K562 (cell line): Measurements from ENCODE around the gene CEP70.

ENCODE experiments used
- RFX5 ChIP-seq: IDR thresholded peaks from 2 replicates; pipeline ENCODE4 v1.6.1; 2011; ENCODE audit warnings: low read depth, mild to moderate bottlenecking, improper control_type of control experiment, low read length
- SMARCB1 ChIP-seq: IDR thresholded peaks from 2 replicates; pipeline ENCODE4 v1.6.1; 2011; ENCODE audit warnings: improper control_type of control experiment, low read depth; ENCODE audit not compliant: insufficient read length
- SP1 ChIP-seq: sonication (generic); formaldehyde crosslinking; IDR thresholded peaks from 2 replicates; pipeline ENCODE4 v1.8.1; 2022; ENCODE audit warnings: mild to moderate bottlenecking, missing genetic modification reagents
- ZNF347 ChIP-seq: fragments of 450-650 bp; formaldehyde crosslinking; IDR thresholded peaks from 2 replicates; pipeline ENCODE4 v1.4.0; 2020; ENCODE audit warnings: low read depth, mild to moderate bottlenecking, moderate library complexity
- TF ChIP-seq, protein P1 (sequence below), 3 experiments: IDR thresholded peaks in 2 of 3; conservative IDR thresholded peaks in 1 of 3; 2 replicates each; pipeline ENCODE4 v1.5.1; 2011 to 2012; ENCODE audit warnings: low read length in 3 of 3, mild to moderate bottlenecking in 3 of 3, control low read depth in 2 of 3, improper control_type of control experiment in 1 of 3, inconsistent platforms in 1 of 3, low read depth in 1 of 3, mixed read lengths in 1 of 3, moderate library complexity in 1 of 3; ENCODE audit not compliant: insufficient read depth in 2 of 3
- TF ChIP-seq, protein P2 (sequence below): sonication (generic); formaldehyde crosslinking; IDR thresholded peaks from 2 replicates; pipeline ENCODE4 v1.9.0; 2022; ENCODE audit warnings: mild to moderate bottlenecking, missing genetic modification reagents
- TF ChIP-seq, protein P3 (sequence below): fragments of 450-650 bp; IDR thresholded peaks from 2 replicates; pipeline ENCODE4 v1.6.1; 2018; ENCODE audit not compliant: partially characterized antibody
- TF ChIP-seq, protein P4 (sequence below): fragments of 250-450 bp; sonication (Bioruptor Pico); IDR thresholded peaks from 2 replicates; pipeline ENCODE4 v1.8.0; 2022; ENCODE audit warnings: inconsistent platforms, mild to moderate bottlenecking, moderate library complexity, borderline replicate concordance

DNA sequence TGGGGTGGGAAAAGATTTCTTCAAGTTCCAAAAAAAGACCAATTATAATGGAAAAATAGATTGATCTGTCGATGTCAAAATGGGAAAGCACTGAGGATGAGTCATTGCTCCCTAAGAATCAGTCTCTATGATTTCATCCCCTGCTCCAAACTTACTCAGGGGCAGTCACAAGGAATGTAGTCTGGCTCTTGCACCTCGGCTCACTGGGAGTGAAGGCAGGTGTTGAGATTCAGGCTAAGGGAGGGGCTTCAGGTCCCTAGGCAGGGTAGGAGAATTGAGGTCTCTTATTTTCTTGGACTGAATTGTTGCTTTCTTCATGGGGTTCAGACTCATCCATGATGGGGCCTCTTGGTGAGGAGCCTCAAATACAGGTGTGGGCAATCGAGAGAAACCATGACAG, 145.4 kb downstream of the CEP70 start:
- TF ChIP-seq ZNF347 (CRISPR knock-in tag) (no peak), SMARCB1 (no peak), SP1 (CRISPR knock-in tag) (no peak), RFX5 (no peak)
- TF ChIP-seq, protein P1, sequence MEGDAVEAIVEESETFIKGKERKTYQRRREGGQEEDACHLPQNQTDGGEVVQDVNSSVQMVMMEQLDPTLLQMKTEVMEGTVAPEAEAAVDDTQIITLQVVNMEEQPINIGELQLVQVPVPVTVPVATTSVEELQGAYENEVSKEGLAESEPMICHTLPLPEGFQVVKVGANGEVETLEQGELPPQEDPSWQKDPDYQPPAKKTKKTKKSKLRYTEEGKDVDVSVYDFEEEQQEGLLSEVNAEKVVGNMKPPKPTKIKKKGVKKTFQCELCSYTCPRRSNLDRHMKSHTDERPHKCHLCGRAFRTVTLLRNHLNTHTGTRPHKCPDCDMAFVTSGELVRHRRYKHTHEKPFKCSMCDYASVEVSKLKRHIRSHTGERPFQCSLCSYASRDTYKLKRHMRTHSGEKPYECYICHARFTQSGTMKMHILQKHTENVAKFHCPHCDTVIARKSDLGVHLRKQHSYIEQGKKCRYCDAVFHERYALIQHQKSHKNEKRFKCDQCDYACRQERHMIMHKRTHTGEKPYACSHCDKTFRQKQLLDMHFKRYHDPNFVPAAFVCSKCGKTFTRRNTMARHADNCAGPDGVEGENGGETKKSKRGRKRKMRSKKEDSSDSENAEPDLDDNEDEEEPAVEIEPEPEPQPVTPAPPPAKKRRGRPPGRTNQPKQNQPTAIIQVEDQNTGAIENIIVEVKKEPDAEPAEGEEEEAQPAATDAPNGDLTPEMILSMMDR (IDR thresholded peaks at IDR 0.05 in 2 of 3, conservative IDR thresholded peaks at IDR 0.05 in 1 of 3; ENCODE audit: insufficient read depth in 2 of 3, low read depth in 1 of 3, low read length in 3 of 3): no peak
- TF ChIP-seq, protein P2, sequence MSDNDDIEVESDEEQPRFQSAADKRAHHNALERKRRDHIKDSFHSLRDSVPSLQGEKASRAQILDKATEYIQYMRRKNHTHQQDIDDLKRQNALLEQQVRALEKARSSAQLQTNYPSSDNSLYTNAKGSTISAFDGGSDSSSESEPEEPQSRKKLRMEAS (CRISPR knock-in tag): no peak
- TF ChIP-seq, protein P3, sequence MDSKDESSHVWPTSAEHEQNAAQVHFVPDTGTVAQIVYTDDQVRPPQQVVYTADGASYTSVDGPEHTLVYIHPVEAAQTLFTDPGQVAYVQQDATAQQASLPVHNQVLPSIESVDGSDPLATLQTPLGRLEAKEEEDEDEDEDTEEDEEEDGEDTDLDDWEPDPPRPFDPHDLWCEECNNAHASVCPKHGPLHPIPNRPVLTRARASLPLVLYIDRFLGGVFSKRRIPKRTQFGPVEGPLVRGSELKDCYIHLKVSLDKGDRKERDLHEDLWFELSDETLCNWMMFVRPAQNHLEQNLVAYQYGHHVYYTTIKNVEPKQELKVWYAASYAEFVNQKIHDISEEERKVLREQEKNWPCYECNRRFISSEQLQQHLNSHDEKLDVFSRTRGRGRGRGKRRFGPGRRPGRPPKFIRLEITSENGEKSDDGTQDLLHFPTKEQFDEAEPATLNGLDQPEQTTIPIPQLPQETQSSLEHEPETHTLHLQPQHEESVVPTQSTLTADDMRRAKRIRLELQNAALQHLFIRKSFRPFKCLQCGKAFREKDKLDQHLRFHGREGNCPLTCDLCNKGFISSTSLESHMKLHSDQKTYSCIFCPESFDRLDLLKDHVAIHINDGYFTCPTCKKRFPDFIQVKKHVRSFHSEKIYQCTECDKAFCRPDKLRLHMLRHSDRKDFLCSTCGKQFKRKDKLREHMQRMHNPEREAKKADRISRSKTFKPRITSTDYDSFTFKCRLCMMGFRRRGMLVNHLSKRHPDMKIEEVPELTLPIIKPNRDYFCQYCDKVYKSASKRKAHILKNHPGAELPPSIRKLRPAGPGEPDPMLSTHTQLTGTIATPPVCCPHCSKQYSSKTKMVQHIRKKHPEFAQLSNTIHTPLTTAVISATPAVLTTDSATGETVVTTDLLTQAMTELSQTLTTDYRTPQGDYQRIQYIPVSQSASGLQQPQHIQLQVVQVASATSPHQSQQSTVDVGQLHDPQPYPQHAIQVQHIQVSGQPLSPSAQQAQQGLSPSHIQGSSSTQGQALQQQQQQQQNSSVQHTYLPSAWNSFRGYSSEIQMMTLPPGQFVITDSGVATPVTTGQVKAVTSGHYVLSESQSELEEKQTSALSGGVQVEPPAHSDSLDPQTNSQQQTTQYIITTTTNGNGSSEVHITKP: no peak
- TF ChIP-seq, protein P4, sequence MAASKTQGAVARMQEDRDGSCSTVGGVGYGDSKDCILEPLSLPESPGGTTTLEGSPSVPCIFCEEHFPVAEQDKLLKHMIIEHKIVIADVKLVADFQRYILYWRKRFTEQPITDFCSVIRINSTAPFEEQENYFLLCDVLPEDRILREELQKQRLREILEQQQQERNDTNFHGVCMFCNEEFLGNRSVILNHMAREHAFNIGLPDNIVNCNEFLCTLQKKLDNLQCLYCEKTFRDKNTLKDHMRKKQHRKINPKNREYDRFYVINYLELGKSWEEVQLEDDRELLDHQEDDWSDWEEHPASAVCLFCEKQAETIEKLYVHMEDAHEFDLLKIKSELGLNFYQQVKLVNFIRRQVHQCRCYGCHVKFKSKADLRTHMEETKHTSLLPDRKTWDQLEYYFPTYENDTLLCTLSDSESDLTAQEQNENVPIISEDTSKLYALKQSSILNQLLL (CRISPR knock-in tag): no peak
